Cortex of kidney (tissue), 1 donor: ENCODE results near the gene DLG1.
"Not testable (repeated sequence)": the region's sequence is repeated elsewhere in the genome, so short reads cannot be mapped to it uniquely, and the experiment has no call there.

ENCODE experiments used
- DNase-seq: peaks from one replicate; lab custom pipeline; 2025; lab: John Stamatoyannopoulos, UW

Gene DLG1

DNA sequence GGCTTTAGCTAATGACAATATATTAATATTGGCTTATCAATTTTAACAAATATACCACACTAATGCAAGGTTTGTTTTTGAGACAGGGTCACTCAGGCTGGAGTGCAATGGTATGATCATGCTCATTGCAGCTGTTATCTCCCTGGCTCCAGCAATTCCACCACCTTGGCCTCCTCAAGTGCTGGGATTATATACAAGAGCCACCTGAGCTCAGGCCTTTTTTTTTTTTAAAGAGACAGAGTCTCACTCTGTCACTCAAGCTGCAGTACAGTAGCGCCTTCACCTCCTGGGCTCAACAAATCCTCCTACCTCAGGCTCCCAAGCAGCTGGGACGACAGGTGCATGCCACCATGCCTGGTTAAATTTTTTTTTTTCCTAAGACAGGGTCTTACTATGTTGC is 11.7 kb downstream of the DLG1 start:
- DNase-seq: no peak

- DNase-seq: no peak
Measured at GRCh38 chr3:197285557-197285956, 12.9 kb downstream of the DLG1 start.

GRCh38 chr3:197283045-197283444 is 15.4 kb downstream of the DLG1 start:
- no peak for DNase-seq

GRCh38 chr3:197281849-197282248 is 16.6 kb downstream of the DLG1 start:
- DNase-seq: no peak

- DNase-seq: no peak
Measured at GRCh38 chr3:197280156-197280555, 18.3 kb downstream of the DLG1 start.

- no peak for DNase-seq
Measured at GRCh38 chr3:197278933-197279332, 19.5 kb downstream of the DLG1 start.

DNA sequence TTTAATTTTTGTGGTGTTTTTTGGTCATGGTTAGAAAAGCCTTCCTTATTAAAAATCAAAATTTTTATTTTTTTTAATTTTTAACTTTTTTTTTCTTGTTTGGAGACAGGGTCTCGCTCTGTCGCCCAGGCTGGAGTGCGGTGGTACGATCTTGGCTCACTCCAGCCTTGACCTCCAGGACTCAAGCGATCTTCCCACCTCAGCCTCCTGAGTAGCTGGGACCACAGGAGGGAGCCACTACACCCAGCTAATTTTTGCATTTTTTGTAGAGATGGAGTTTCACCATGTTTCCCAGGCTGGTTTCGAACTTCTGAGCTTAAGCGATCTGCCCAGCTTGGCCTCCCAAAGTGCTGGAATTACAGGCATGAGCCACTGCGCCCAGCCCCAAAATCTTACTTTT is 21.6 kb downstream of the DLG1 start:
- DNase-seq: not testable (repeated sequence)

- no peak for DNase-seq
Measured at GRCh38 chr3:197270558-197271317, 27.7 kb downstream of the DLG1 start.

- no peak for DNase-seq
Measured at GRCh38 chr3:197269024-197269423, 29.4 kb downstream of the DLG1 start.

- DNase-seq: no peak
Measured at GRCh38 chr3:197268294-197268693, 30.1 kb downstream of the DLG1 start.

DNA sequence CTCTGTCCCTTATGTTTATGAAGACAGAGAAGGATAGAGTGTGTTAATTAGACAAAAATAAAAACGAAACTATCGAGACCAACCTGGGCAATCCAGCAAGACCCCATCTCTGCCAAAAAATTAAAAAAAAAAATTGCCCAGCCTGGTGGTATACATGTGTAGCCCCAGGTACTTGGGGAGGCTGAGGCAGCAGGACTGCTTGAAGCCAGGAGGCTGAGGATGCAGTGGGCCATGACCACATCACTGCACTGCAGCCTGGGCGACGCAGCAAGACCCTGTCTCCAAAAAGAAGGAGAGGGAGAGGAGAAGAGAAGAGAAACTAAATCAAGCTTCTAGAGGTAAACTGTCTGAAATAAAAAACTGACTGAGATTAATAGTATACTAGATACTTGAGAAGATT is 32.1 kb downstream of the DLG1 start:
- DNase-seq: no peak

DNA sequence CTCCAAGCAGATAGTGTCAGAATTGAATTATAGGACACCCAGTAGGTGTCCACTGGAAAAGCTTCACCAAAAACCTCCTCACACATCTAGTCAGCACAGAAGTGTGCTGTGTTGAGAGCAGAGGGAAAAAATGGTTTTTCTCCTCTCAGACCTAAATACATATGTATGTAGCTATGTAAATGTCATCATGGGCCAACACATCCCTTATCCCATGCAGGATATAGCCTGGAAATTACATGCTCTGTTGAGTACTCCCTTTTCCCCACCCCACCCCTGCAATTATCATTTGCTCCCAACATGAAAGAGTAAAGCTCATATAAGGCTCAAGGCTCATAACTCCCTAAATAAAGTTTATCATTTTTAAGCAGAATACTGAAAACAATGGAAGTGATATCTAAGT is 35.7 kb downstream of the DLG1 start:
- DNase-seq: no peak

- no peak for DNase-seq
Measured at GRCh38 chr3:197261164-197261509, 37.3 kb downstream of the DLG1 start.

GRCh38 chr3:197260491-197261163 is 37.8 kb downstream of the DLG1 start:
- no peak for DNase-seq

GRCh38 chr3:197259096-197259495 is 39.3 kb downstream of the DLG1 start:
- no peak for DNase-seq

DNA sequence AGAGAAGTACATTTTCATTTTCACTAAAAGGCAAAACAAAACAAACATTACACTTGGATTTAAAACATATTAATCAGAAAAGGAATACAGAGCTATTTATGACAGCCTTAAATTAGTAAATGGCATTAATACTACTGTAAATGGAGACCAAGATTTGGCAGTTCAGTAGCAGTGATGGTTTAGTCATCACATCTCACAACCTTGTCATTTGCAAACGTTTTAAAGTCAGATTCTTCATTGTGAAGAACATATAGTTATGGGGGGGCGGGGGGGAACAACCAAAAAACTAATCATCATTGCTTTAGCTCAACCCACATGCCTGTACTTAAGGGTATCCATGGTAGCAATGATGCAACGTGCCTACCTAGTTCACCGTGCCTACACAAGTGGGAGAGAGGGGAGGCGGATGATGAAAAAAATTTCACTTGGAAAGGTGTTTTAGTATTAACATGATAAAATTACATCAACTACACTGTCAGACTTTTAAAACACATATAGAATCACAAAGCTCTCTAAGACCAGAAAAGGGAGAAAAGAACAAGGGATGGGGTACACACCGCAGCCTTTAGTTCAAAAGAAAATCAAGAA is 40.1 kb downstream of the DLG1 start:
- no peak for DNase-seq

DNA sequence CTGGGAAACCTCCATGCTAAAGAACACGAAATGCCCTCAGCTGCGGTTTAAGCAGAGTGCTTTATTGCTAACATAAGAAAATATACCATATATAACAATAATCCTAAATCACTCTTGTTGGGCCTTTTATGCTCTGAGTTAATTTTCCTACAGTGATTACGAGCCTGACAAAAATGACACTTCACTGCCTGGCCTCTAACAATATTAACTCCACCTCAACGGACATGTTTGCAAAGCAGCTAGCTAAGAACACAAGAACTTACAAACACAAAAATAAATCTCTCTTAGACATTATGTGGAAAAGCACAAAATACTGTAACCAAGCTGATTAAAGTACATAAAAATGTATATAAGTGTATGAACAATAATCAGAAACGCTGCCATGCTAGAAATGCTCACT is 40.7 kb downstream of the DLG1 start:
- no peak for DNase-seq

- no peak for DNase-seq
Measured at GRCh38 chr3:197256836-197257444, 41.5 kb downstream of the DLG1 start.

GRCh38 chr3:197256104-197256503 is 42.3 kb downstream of the DLG1 start:
- DNase-seq: no peak

- no peak for DNase-seq
Measured at GRCh38 chr3:197253238-197253947, 45.0 kb downstream of the DLG1 start.

DNA sequence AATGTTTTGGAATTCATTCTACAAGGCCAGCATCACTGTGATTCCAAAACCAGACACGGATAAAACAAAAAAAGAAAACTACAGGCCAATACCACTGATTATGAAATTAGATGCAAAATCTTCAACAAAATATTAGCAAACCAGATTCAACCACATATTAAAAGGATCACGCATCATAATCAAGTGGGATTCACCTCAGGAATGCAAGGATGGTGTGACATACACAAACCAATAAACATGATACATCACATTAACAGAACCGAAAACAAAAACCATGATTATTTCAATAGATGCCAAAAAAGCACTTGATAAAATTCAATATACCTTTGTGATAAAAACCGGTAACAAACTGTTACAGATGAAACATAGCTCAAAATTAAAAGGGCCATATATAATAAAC is 48.9 kb downstream of the DLG1 start:
- DNase-seq: no peak

DNA sequence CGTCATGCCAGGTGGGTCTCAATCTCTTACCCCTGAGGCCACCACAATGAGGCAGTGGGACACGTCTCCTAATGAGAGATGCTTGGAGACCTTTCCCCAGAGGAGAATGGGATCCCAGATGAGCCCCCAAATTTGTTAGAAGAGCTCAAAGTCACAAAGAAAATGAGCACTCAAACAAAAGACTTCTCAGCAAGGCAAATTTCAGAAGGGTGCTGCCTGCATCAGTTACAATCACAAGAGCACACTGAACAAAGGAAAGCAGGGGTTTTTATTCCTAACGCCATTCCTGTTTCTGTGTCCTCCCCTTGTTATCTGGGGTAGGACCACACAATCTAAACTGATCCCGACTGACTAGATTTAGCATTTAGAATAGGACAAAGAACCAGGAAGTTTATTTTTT is 50.1 kb downstream of the DLG1 start:
- DNase-seq: no peak
